Measurements from ENCODE around the gene ABHD17A.

DNA sequence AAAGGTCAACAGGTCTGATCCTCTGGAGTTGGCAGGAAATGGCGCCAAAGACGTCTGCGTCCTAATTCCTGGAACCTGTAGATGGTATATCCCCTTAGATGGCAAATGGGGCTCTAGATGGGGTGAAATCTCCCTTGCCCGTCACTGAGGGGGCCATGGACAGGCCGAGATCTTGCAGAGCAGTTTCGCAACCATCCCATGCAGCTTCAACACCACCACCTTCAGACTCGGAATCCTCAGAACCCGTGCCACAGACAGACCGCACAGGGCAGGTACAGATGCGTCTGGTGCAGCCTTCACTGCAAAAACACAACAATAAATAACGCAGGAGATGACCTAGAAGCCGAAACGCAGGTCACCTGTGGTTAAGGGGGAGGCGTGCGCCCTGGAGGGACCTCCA, 54.7 kb downstream of the ABHD17A start:
- TF ChIP-seq, protein P1, sequence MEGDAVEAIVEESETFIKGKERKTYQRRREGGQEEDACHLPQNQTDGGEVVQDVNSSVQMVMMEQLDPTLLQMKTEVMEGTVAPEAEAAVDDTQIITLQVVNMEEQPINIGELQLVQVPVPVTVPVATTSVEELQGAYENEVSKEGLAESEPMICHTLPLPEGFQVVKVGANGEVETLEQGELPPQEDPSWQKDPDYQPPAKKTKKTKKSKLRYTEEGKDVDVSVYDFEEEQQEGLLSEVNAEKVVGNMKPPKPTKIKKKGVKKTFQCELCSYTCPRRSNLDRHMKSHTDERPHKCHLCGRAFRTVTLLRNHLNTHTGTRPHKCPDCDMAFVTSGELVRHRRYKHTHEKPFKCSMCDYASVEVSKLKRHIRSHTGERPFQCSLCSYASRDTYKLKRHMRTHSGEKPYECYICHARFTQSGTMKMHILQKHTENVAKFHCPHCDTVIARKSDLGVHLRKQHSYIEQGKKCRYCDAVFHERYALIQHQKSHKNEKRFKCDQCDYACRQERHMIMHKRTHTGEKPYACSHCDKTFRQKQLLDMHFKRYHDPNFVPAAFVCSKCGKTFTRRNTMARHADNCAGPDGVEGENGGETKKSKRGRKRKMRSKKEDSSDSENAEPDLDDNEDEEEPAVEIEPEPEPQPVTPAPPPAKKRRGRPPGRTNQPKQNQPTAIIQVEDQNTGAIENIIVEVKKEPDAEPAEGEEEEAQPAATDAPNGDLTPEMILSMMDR (IDR thresholded peaks at IDR 0.05) = no peak
- no peak for TF ChIP-seq POLR2A (IDR thresholded peaks at IDR 0.05)
